HUES6 (cell line): ENCODE results near the gene FICD.
"Not testable (repeated sequence)": the region's sequence is repeated elsewhere in the genome, so short reads cannot be mapped to it uniquely, and the experiment has no call there.

Source experiments
- H3K27ac ChIP-seq: 2 replicates; pipeline ENCODE4 v1.7.0; 2013; ENCODE audit warnings: low read depth, mild to moderate bottlenecking, low read length, inconsistent platforms
- H3K27me3 ChIP-seq: 2 replicates; pipeline ENCODE4 v1.6.1; 2013; ENCODE audit warnings: low read length; ENCODE audit not compliant: control insufficient read depth, insufficient read depth
- H3K36me3 ChIP-seq: 2 replicates; pipeline ENCODE4 v1.6.1; 2013; ENCODE audit warnings: low read length; ENCODE audit not compliant: control insufficient read depth, insufficient read depth
- H3K4me1 ChIP-seq: 2 replicates; pipeline ENCODE4 v1.6.1; 2013; ENCODE audit warnings: low read length; ENCODE audit not compliant: control insufficient read depth, insufficient read depth
- H3K4me3 ChIP-seq: 2 replicates; pipeline ENCODE4 v1.5.1; 2013; ENCODE audit warnings: low read depth, low read length
- H3K9ac ChIP-seq: one replicate; pipeline ENCODE4 v1.6.1; 2013; ENCODE audit warnings: mild to moderate bottlenecking, low read length
- H3K9me3 ChIP-seq: 2 replicates; pipeline ENCODE4 v1.6.1; 2013; ENCODE audit warnings: low read depth, low read length; ENCODE audit not compliant: control insufficient read depth, insufficient read depth

The FICD gene

DNA sequence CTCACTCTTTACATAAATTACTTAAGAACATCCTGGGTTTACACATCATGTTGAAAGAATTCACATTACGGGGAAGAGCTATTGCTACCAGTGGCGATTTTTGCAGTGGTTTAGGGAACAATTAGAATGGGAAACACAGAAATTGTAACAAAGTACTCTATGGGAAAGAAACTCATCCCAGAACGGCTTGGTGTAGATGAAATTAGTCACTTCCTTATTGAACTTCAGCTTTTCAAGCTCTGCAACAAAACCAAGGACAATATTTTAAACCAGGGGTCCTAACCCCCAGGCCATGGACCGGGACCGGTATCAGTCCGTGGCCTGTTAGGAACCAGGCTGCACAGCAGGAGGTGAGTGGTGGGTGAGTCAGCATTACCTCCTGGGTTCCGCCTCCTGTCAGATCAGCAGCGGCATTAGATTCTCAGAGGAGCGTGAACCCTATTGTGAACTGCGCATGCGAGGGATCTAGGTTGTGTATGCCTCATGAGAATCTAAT is 32.3 kb upstream of the FICD start:
- Histone ChIP-seq H3K4me3 (no peak overlapping the region), H3K27me3 (no peaks in the 10 kb centered on the region; the same call in 1 of the 2 replicates), H3K9ac (no peak overlapping the region), H3K9me3 (peaks cover 3% of the 10 kb centered on the region; the same call in 1 of the 2 replicates), H3K36me3 (no peaks in the 10 kb centered on the region), H3K27ac (no peak overlapping the region), H3K4me1 (peaks cover 15% of the 10 kb centered on the region)

- peaks cover 15% of the 10 kb centered on the region for H3K4me1 ChIP-seq
- no peaks in the 10 kb centered on the region for H3K36me3 ChIP-seq
- H3K9ac ChIP-seq: no peak overlapping the region
- H3K27me3 ChIP-seq: no peaks in the 10 kb centered on the region; the same call in 1 of the 2 replicates
- peaks cover 3% of the 10 kb centered on the region; the same call in 1 of the 2 replicates for H3K9me3 ChIP-seq
- no peak overlapping the region for H3K27ac ChIP-seq
- H3K4me3 ChIP-seq: no peak overlapping the region
These were observed 31.6 kb upstream of the FICD start for GRCh38 chr12:108483213-108484059.

GRCh38 chr12:108484431-108484830 is 30.6 kb upstream of the FICD start:
- no peak overlapping the region for H3K9ac ChIP-seq

DNA sequence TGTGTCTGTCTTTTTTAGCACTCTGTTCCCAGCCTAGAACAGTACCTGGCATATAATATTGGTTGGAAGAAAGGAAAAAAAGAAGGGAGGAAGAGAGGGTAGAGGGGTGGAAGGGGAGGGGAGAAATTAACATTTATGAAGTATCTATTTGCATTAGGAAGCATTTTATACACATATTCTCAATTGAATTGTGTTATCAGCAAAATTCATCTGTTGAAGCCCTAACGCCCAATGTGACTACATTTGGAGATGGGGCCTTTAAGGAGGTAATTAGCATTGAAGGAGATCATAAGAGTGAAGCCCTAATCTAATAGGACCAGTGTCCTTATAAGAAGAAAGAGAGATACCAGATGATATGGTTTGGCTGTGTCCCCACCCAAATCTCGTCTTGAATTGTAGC is 30.2 kb upstream of the FICD start:
- H3K27me3 ChIP-seq: no peaks in the 10 kb centered on the region; the same call in 1 of the 2 replicates
- H3K4me3 ChIP-seq: no peak overlapping the region
- H3K9me3 ChIP-seq: peaks cover 3% of the 10 kb centered on the region; the same call in 1 of the 2 replicates
- H3K4me1 ChIP-seq: peaks cover 15% of the 10 kb centered on the region
- H3K36me3 ChIP-seq: no peaks in the 10 kb centered on the region
- H3K27ac ChIP-seq: no peak overlapping the region
- H3K9ac ChIP-seq: no peak overlapping the region

More at GRCh38 chr12:108484431-108484830, 30.6 kb upstream of the FICD start:
- no peak overlapping the region for H3K27ac ChIP-seq
- peaks cover 3% of the 10 kb centered on the region; the same call in 1 of the 2 replicates for H3K9me3 ChIP-seq
- peaks cover 15% of the 10 kb centered on the region for H3K4me1 ChIP-seq
- H3K4me3 ChIP-seq: no peak overlapping the region
- H3K27me3 ChIP-seq: no peaks in the 10 kb centered on the region; the same call in 1 of the 2 replicates
- no peaks in the 10 kb centered on the region for H3K36me3 ChIP-seq

- not testable (repeated sequence) for H3K4me3 ChIP-seq, H3K9me3 ChIP-seq, H3K9ac ChIP-seq, H3K27ac ChIP-seq, H3K27me3 ChIP-seq, H3K36me3 ChIP-seq
- peaks cover 15% of the 10 kb centered on the region for H3K4me1 ChIP-seq
These were observed 29.7 kb upstream of the FICD start for GRCh38 chr12:108485371-108485770.

DNA sequence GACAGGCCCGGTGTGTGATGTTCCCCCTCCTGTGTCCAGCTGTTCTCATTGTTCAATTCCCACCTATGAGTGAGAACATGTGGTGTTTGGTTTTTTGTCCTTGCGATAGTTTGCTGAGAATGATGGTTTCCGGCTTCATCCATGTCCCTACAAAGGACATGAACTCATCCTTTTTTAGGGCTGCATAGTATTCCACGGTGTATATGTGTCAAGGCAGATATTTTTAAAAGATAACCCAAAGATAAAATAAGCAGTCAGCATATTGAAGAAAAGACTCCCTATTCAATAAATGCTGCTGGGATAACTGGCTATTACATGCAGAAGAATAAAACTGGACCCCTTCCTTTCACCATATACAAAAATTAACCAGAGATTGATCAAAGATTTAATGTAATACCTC is 28.0 kb upstream of the FICD start:
- not testable (repeated sequence) for H3K27ac ChIP-seq, H3K4me3 ChIP-seq, H3K36me3 ChIP-seq, H3K9ac ChIP-seq, H3K27me3 ChIP-seq, H3K9me3 ChIP-seq
- H3K4me1 ChIP-seq: peaks cover 15% of the 10 kb centered on the region

GRCh38 chr12:108491256-108491655 is 23.8 kb upstream of the FICD start:
- Histone ChIP-seq H3K4me1 (no peaks in the 10 kb centered on the region), H3K27me3 (no peaks in the 10 kb centered on the region), H3K27ac (no peak overlapping the region), H3K9ac (no peak overlapping the region), H3K36me3 (no peaks in the 10 kb centered on the region), H3K4me3 (no peak overlapping the region), H3K9me3 (peaks cover 3% of the 10 kb centered on the region; the same call in 1 of the 2 replicates)

DNA sequence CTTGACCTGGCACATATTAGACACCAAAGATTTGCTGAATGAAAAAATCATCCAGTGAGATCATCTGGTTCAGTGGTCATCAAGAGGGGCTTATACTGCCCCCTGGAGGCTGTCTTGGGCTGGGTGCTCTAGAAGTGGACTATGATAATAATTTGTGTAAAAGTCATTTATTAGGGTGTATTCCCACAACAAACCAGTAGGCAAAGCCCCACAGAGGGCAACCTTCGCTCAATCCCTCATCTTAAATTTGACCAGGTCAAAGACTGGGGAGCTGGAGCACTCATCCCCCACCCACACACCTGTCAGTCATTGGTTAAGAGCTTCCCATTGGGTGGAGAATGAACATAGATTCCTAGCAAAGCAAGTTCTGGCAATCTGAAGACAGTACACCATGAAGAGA is 20.0 kb upstream of the FICD start:
- no peak overlapping the region for H3K27ac ChIP-seq
- H3K9ac ChIP-seq: no peak overlapping the region

GRCh38 chr12:108495823-108496579 is 19.1 kb upstream of the FICD start:
- H3K9me3 ChIP-seq: no peaks in the 10 kb centered on the region
- no peak overlapping the region for H3K27ac ChIP-seq
- H3K9ac ChIP-seq: no peak overlapping the region
- no peaks in the 10 kb centered on the region for H3K4me1 ChIP-seq
- no peaks in the 10 kb centered on the region for H3K36me3 ChIP-seq
- no peak overlapping the region for H3K4me3 ChIP-seq
- H3K27me3 ChIP-seq: no peaks in the 10 kb centered on the region

More for the DNA sequence above, 20.0 kb upstream of the FICD start:
- no peaks in the 10 kb centered on the region for H3K36me3 ChIP-seq
- no peak overlapping the region for H3K4me3 ChIP-seq
- H3K9me3 ChIP-seq: no peaks in the 10 kb centered on the region
- H3K27me3 ChIP-seq: no peaks in the 10 kb centered on the region
- H3K4me1 ChIP-seq: no peaks in the 10 kb centered on the region

- Histone ChIP-seq H3K9me3 (peaks cover 13% of the 10 kb centered on the region), H3K9ac (no peak overlapping the region), H3K4me3 (no peak overlapping the region), H3K27me3 (no peaks in the 10 kb centered on the region), H3K27ac (no peak overlapping the region), H3K36me3 (no peaks in the 10 kb centered on the region), H3K4me1 (no peaks in the 10 kb centered on the region)
These were observed 16.9 kb upstream of the FICD start for GRCh38 chr12:108498136-108498535.

DNA sequence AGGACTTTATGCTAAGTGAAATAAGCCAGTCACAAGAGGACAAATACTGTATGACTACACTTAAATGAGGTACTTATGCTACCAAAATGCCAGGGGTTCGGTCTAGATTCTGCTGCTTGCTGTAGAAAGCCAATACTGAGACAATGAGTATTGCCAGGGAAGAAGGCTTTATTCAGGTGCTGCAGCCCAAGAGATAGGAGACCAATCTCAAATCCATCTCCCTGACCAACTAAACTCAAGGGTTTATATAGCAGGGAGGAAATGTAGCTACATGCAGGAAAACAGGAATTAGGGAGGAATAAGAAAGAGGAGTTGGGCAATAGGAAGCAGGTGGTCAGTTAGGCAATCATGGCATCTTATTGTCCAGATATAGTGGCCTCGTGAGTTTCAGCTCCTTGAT is 12.2 kb upstream of the FICD start:
- no peaks in the 10 kb centered on the region for H3K27me3 ChIP-seq
- no peak overlapping the region for H3K27ac ChIP-seq
- H3K9me3 ChIP-seq: peaks cover 29% of the 10 kb centered on the region
- H3K9ac ChIP-seq: no peak overlapping the region
- H3K36me3 ChIP-seq: no peaks in the 10 kb centered on the region
- no peaks in the 10 kb centered on the region for H3K4me1 ChIP-seq
- H3K4me3 ChIP-seq: no peak overlapping the region
